Head of caudate nucleus (tissue), 42 donors: ENCODE data around the gene PLPP3.
"Not testable (repeated sequence)": the region's sequence is repeated elsewhere in the genome, so short reads cannot be mapped to it uniquely, and the experiment has no call there.

Source experiments
- DNase-seq, 42 donors: peaks; one replicate each; pipeline versions ENCODE4 v3.0.0 to v3.0.0-alpha.2; 2020 to 2021; ENCODE audit warnings: mixed read lengths in 7 of 42
- intact Hi-C: fragments of 100-400 bp; cut with DNase I; formaldehyde crosslinking; loops from one replicate; pipeline ENCODE4 v1.15.0; 2022

The PLPP3 gene

DNA sequence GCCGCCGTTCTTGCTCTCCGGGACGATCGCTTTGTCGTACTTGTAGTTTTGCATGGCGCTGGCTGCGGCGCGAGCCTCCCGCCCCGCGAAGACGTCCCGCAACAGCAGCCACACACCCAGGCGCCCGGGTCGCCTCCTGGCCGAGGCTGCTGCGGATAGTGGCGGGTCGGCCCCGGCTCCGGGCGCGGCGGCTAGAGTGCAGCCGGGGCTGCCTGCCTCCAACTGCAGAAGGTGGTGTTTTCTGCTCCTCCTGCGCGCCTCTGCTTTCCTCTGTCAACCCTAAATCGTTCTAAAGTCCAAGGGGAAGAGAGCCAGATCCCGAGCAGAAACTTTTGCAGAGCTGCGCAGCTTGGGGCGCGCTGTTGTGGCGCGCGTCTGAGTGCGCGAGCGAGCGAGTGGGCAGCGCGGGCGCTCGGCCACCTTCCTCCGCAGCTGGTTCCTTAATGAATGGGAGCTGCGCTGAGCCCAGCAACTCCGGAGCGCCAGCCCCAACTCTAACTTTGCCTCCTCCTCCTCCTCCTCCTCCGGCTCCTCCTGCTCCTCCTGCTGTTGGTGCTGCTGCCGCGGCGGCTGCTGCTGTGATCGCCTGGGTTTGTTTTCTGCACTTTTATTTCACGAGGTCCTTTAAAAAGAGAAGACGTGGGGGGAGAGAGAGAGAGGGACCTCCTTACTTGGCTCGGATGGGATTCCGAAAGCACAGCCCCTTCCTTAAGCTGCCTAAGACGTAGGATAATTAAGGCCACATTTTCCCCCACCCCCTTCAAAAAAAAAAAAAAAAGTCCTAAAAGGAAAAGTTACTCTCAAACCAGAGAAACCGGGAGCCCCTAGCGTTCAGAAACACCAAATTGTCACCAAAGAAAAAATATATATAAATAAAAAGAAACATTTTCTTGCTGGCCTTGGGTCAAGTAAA is at the start of gene PLPP3:
Gene PLPP3 (minus strand): TSS at position 601 of the 913 bp plus-strand sequence. CDS start 547 bp downstream, at position 54.
- intact Hi-C loops: loop anchor here (5.0 to 10.0 kb wide), 2 partner anchors 104 to 142 kb away; no protein-coding TSS in a partner anchor

DNA sequence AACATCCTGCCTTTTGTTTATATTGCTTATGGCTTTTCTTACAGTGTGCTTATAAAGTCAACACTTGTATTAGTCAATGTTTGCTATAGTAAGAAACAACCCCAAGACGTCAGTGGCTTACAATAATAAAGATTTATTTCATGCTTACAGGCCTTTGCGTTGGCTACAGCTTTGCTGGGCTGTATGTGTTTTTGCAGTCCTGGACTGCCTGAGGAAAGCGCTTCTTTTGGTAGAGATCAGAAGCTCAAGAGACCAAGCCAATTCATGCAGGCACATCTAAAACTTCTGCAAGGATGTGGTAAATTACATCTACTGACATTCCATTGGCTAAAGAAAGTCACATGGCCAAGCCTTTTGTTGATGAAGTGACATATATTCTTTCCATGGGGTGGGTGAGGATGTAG is 48.3 kb upstream of the PLPP3 start:
- no peak for DNase-seq
- intact Hi-C loops: no loop called here

More for the DNA sequence above, at the start of gene PLPP3:
- DNase-seq: peak; percentile 66 to 92 (median 82)

DNA sequence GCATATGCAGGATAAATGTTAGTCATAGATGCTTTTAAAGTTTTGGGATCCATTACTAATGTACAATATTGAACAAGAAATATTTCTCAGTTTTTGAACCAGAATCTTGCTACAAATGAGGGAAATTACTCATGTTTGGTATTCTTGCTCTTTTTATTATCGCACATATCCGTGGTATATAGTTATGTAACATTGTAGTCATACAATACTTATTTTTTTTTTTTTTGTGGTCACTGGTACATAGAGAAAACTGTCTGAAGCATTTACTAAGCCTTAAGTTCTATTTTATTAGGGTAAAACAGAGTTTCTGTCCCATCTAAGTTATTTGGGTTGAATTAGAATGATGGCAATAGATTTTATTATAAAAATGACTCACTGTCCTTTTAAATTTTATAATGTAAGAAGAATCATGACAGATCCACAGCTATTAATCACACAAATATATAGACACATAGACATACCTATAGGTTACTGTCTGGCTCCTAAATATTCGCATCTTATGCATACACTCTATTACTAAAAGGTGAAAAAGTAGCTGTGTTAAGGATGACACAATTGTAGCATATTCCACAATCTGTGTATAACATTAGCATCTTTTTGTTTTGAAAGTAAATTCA is 47.8 kb upstream of the PLPP3 start:
- DNase-seq: no peak
- intact Hi-C loops: no loop called here

DNA sequence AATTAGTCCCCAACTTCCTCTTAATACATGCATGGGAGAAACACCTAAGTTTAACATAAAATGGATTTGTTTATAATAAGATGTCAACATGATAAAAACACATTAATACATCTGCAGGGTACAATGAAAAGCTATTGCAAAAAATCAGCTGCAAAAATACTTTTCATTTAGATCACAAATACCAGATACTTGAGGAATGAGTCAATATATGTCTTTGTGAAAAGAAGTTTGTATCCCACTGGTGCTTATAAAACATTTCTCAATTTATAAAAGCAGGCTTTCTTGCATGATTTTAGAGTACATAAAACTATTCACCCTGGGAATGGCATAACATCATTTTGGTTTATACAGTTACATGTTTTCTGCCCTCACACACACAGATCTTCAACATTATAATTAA is 47.2 kb upstream of the PLPP3 start:
- DNase-seq: no peak
- intact Hi-C loops: no loop called here

DNA sequence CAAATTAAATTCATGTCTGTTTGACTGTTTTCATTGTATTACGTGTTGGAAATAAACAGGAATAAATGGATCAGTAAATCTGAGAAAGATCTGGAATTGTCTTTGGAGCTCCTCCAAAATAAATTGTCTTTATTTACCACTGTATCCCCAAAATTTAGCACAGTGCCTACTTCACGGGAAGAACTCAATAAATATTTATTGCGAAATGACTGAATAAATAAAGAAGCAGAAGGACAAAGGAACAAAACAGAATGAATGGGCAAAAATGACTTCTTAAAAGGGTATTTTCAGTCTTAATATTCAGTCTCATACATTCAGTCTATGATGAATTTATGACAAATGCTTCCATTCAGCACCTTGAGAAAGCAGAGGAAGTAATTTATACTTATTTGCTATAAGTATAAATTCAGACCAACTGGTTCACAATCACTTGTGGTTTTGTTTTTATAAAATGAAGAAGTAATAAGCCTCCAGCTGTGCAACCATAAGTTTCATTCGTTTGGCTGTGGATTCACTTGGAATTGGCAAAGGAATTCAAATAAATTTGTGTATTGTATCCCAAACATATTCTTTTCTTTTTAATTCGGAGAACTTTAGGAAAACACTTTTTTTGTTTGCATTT is 46.6 kb upstream of the PLPP3 start:
- DNase-seq: no peak
- intact Hi-C loops: no loop called here

DNA sequence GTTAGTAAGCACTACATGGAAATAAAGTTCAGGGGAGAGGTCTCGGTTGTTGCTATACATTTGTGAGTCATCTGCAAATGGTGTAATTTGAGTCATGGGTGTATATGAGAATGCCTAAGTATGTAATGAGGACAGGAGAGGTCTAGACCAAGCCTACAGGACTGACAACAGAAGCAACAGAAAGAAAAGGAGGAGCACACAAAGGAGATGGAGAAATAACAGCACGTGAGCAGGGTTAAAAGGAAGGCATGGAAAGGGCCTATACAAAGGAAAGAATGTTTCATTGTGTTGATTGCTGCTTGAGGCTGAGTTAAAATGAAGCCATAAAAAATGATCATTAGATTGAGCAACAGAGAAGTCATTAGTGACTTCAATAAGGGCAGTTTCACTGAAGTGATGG is 37.8 kb upstream of the PLPP3 start:
- no peak for DNase-seq
- intact Hi-C loops: no loop called here

DNA sequence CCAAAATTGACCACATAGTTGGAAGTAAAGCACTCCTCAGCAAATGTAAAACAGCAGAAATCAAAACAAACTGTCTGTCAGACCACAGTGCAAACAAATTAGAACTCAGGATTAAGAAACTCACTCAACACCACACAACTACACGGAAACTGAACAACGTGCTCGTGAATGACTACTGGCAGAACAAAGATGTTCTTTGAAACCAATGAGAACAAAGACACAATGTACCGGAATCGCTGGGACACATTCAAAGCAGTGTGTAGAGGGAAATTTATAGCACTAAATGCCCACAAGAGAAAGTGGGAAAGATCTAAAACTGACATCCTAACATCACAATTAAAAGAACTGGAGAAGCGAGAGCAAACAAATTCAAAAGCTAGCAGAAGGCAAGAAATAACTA is 31.4 kb upstream of the PLPP3 start:
- intact Hi-C loops, DNase-seq: not testable (repeated sequence)

DNA sequence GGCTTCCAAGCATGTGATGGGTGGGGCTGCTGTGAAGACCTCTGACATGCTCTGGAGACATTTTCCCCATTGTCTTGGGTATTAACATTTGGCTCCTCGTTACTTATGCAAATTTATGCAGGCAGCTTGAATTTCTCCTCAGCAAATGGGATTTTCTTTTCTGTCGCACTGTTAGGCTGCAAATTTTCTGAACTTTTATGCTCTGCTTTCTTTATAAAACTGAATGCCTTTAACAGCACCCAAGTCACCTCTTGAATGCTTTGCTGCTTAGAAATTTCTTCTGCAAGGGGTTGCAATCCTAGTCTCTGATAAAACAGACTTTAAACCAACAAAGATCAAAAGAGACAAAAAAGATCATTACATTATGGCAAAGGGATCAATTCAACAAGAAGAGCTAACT is 30.7 kb upstream of the PLPP3 start:
- intact Hi-C loops, DNase-seq: not testable (repeated sequence)

DNA sequence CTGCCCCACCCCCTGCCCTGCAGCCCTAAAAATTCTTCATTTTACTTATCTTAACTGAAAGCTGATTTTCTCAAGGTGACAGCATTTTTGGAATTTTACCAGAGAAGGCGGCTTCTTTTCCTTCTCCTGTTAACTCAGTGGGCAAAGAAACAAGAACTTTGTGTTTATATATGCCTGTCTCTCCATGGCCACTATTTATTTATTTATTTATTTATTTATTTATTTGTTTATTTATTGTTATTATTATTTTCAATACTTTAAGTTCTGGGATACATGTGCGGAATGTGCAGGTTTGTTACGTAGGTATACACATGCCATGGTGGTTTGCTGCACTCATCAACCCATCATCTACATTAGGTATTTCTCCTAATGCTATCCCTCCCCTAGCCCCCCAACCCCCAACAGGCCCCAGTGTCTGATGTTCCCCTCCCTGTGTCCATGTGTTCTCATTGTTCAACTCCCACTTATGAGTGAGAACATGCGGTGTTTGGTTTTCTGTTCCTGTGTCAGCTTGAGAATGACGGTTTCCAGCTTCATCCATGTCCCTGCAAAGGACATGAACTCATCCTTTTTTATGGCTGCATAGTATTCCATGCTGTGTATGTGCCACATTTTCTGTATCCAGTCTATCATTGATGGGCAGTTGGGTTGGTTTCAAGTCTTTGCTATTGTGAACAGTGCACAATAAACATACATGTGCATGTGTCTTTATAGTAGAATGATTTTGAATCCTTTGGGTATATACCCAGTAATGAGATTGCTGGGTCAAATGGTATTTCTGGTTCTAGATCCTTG is 16.2 kb upstream of the PLPP3 start:
- intact Hi-C loops: not testable (repeated sequence)

DNA sequence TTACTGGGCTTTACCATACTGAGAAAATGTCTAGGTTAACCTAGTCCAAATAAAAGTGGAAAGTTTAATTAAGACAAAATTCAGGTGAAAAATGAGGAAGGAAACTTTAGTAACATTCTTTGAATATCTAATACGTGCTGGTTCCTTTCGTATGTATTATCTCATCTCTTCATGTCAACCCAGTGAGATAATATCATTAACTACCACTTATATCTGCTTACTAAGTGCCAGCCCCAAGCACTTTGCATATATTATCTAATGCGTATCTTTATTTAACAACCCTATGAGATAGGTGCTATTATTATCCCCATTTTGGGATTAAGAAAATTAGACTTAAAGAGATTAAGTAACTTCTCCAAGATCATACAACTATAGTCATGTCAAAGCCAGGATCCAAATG is 12.5 kb upstream of the PLPP3 start:
- DNase-seq: no peak
- intact Hi-C loops: no loop called here

More for the DNA sequence above, 16.2 kb upstream of the PLPP3 start:
- DNase-seq: not testable (repeated sequence)

DNA sequence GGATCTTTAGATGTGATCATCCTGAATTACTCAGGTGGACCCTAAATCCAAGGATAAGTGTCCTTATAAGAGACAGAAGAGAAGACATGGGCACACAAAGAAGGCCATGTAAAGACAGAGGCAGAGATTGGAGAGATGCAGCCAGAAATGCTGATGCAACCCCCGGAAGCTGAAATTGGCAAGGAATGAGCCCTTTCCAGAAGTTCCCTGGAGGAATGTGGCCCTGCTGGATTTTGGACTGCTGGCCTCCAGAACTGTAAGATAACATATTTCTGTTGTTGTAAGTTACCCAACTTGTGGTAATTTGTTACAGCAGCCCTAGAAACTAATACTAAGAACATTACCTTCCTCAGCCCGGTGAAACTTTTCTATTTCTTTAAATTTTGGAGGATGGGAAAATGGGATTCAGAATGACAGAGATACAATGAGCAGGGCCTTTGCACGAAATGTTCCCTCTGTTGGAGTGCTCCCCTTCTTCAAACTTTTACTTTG is 11.2 kb upstream of the PLPP3 start:
- no peak for DNase-seq
- intact Hi-C loops: no loop called here

DNA sequence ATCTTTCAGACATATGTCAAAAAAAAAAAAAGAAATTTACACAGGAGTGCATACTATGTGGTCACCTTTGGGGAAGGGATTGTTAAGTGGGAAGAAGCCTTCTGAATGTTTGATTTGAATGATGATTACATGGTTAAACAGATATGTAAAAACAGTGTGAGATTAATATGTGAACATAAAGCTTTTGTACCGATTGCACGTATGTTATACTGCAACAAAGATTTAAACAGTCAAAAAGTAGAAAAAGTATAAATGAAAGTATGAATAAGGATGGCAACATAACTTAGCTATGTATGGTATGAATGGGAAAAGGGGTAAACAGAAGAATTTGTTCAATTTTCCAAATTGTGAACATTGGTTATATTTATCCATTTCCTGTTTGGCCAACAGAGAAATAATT is 10.0 kb upstream of the PLPP3 start:
- intact Hi-C loops: loop anchor here (10.0 kb wide), 1 partner anchor 1215 kb away; no protein-coding TSS in a partner anchor

DNA sequence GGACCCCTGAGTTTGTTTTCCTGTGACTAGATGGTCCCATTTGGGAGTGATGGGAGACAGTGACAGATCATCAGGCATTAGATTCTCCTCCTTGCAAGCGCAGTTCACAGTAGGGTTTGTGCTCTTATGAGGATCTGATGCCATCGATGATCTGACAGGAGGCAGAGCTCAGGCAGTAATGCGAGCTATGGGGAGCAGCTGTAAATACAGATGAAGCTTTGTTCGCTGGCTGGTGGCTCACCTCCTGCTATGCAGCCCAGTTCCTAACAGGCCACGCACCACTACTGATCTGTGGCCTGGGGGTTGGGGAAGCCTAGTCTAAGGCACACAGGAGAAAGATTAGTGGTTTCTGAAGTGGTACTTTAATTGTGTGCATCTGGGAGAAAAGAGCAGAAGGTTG is 7.1 kb upstream of the PLPP3 start:
- intact Hi-C loops: loop anchor here (10.0 kb wide), 1 partner anchor 1212 kb away; no protein-coding TSS in a partner anchor
- no peak for DNase-seq

More for the DNA sequence above, 10.0 kb upstream of the PLPP3 start:
- DNase-seq: no peak

DNA sequence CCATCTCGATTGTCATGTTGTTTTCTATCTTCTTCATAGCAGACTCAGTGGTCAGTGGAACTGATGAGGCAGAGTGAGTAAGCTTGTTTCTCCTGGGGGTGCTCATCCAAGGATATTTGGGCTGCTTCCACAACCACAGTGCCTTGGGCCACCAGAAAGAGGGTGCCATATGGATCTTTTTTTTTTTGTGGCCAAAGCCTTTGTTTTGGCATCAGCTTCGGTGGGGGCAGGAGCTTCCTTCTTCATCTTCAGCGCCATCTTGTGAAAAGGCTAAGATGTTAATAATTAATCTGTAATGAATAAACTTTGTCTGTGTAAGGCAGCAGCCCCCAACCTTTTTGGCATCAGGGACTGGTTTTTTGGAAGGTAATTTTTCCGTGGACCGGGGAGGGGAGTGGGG is 6.6 kb upstream of the PLPP3 start:
- no peak for DNase-seq
- intact Hi-C loops: loop anchor here (10.0 kb wide), 1 partner anchor 1211 kb away; no protein-coding TSS in a partner anchor

DNA sequence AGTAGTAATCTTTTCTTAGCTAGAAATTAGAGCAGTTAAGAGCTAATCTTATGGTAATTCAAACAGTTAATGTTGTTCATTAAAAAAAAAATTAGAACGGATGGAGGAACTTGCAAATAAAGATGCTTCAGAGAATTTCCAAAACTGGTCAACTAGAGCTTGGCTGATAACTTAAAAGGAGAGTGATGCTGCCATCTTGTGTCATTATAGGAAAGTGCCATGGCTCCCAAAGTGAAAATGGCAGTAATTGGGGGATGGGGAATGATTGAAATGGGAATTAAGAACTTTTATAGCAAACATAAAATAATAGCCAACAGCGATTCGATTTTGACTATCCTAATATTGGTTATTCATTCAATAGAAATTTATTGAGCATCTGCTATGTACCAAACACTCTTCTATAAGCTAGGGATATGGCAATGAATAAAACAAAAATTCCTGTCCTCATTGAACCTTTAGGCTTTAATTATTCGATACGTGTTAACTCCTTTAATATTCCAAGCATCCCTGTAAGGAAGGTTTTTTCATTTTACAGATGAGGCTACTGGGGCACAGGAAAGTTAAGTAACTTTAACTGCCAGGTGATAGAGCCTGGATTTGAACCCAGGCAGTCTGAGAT is 5.7 kb upstream of the PLPP3 start:
- peak in 16 of 42 donors; percentile 15 to 78 (median 48) for DNase-seq
- intact Hi-C loops: loop anchor here (5.0 to 10.0 kb wide), 2 partner anchors 1210 to 1298 kb away; no protein-coding TSS in a partner anchor

DNA sequence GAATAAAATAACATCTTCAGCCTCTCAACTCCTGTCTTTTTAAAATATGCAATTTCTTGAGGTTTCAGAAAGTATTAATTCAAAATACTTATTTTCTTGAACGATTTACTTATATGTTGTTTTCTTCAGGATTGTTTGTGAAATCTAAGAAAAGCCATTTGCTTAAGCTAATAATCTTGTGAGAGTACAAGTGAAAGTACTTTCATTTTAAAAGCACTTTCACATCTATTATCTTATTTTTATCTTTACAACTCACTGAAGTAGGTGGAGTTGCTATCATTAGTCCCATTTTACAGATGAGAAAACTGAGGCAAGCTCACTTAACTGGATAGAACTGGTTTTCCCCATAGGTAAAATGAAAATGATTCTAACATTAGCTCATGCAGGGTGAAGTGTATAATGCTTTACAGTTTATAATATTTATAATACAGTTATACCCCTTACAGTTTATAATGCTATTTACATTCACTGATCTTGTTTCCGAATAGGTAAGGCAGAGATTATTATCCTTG is 4.7 kb upstream of the PLPP3 start:
- no peak for DNase-seq
- intact Hi-C loops: loop anchor here (5.0 to 10.0 kb wide), 2 partner anchors 1209 to 1297 kb away; no protein-coding TSS in a partner anchor

DNA sequence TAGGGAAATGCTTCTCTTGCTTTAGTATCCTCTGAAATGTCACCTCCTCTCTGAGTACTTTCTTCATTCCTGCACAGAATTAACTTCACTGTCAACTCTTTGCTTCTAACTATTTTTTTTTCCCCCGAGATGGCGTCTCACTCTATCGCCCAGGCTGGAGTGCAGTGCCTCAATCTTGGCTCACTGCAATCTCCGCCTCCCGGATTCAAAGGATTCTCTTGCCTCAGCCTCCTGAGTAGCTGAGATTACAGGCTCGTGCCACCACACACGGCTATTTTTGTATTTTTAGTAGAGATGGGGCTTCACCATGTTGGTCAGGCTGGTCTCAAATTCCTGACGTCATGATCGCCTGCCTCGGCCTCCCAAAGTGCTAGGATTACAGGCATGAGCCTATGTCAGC is 1.4 kb upstream of the PLPP3 start:
- intact Hi-C loops: loop anchor here (5.0 to 10.0 kb wide), 2 partner anchors 1206 to 1293 kb away; no protein-coding TSS in a partner anchor
- no peak for DNase-seq
